T-helper 1 cell treated with Interleukin-12 subunit alpha and Interleukin-12 subunit beta and Interleukin-4 antibody, amounts not matched to agents 30 μg/mL and 1 μg/mL, for 36 hours (primary cell): ENCODE results near the gene RBM4B.

ENCODE experiments used
- H3K27ac Mint-ChIP-seq: one replicate; pipeline ENCODE4 v1.8.0; 2021; ENCODE audit warnings: mild to moderate bottlenecking, mixed read lengths
- H3K27me3 Mint-ChIP-seq: one replicate; pipeline ENCODE4 v1.8.0; 2021; ENCODE audit warnings: low read depth, mixed read lengths
- H3K36me3 Mint-ChIP-seq: one replicate; pipeline ENCODE4 v1.8.0; 2021; ENCODE audit warnings: low read depth, mixed read lengths
- H3K4me1 Mint-ChIP-seq: one replicate; pipeline ENCODE4 v1.8.0; 2021; ENCODE audit warnings: low read depth, mixed read lengths
- H3K4me3 Mint-ChIP-seq: one replicate; pipeline ENCODE4 v1.8.0; 2021; ENCODE audit warnings: mild to moderate bottlenecking, moderate library complexity, mixed read lengths
- H3K9me3 Mint-ChIP-seq: one replicate; pipeline ENCODE4 v1.8.0; 2021; ENCODE audit warnings: mixed read lengths

RBM4B gene

GRCh38 chr11:66629356-66629755 lies 48.3 kb downstream of the RBM4B start:
- no peak overlapping the region for H3K27ac Mint-ChIP-seq
- H3K9me3 Mint-ChIP-seq: no peaks in the 10 kb centered on the region
- H3K4me3 Mint-ChIP-seq: no peak overlapping the region
- peaks cover 9% of the 10 kb centered on the region for H3K4me1 Mint-ChIP-seq
- H3K27me3 Mint-ChIP-seq: no peaks in the 10 kb centered on the region
- H3K36me3 Mint-ChIP-seq: peaks cover 46% of the 10 kb centered on the region

GRCh38 chr11:66628061-66628603 lies 49.6 kb downstream of the RBM4B start:
- Mint-ChIP-seq H3K36me3 (peaks cover 55% of the 10 kb centered on the region), H3K4me3 (no peak overlapping the region), H3K4me1 (peaks cover 18% of the 10 kb centered on the region), H3K9me3 (no peaks in the 10 kb centered on the region), H3K27me3 (no peaks in the 10 kb centered on the region), H3K27ac (no peak overlapping the region)

GRCh38 chr11:66626926-66627325 lies 50.8 kb downstream of the RBM4B start:
- Mint-ChIP-seq H3K4me1 (peaks cover 26% of the 10 kb centered on the region), H3K4me3 (no peak overlapping the region), H3K27ac (no peak overlapping the region), H3K36me3 (peaks cover 58% of the 10 kb centered on the region), H3K27me3 (no peaks in the 10 kb centered on the region), H3K9me3 (no peaks in the 10 kb centered on the region)

GRCh38 chr11:66626382-66626781 lies 51.3 kb downstream of the RBM4B start:
- H3K27ac Mint-ChIP-seq: no peak overlapping the region
- no peaks in the 10 kb centered on the region for H3K9me3 Mint-ChIP-seq
- peaks cover 56% of the 10 kb centered on the region for H3K36me3 Mint-ChIP-seq
- no peaks in the 10 kb centered on the region for H3K27me3 Mint-ChIP-seq
- peaks cover 29% of the 10 kb centered on the region for H3K4me1 Mint-ChIP-seq
- H3K4me3 Mint-ChIP-seq: no peak overlapping the region

- H3K4me3 Mint-ChIP-seq: no peak overlapping the region
- no peaks in the 10 kb centered on the region for H3K27me3 Mint-ChIP-seq
- no peak overlapping the region for H3K27ac Mint-ChIP-seq
- H3K4me1 Mint-ChIP-seq: peaks cover 31% of the 10 kb centered on the region
- H3K9me3 Mint-ChIP-seq: no peaks in the 10 kb centered on the region
- H3K36me3 Mint-ChIP-seq: peaks cover 60% of the 10 kb centered on the region
Measured at GRCh38 chr11:66625752-66626149, 51.9 kb downstream of the RBM4B start.

- Mint-ChIP-seq H3K4me3 (no peak overlapping the region), H3K4me1 (peaks cover 36% of the 10 kb centered on the region), H3K36me3 (peaks cover 58% of the 10 kb centered on the region), H3K27me3 (no peaks in the 10 kb centered on the region), H3K9me3 (no peaks in the 10 kb centered on the region), H3K27ac (no peak overlapping the region)
Measured at GRCh38 chr11:66625041-66625751, 52.5 kb downstream of the RBM4B start.

- H3K27me3 Mint-ChIP-seq: no peaks in the 10 kb centered on the region
- no peak overlapping the region for H3K27ac Mint-ChIP-seq
- H3K36me3 Mint-ChIP-seq: peaks cover 55% of the 10 kb centered on the region
- H3K9me3 Mint-ChIP-seq: no peaks in the 10 kb centered on the region
- no peak overlapping the region for H3K4me3 Mint-ChIP-seq
- H3K4me1 Mint-ChIP-seq: peaks cover 38% of the 10 kb centered on the region
Measured at GRCh38 chr11:66624450-66624849, 53.2 kb downstream of the RBM4B start.

GRCh38 chr11:66619080-66619554 lies 58.6 kb downstream of the RBM4B start:
- peak overlapping the region; percentile 97 for H3K4me3 Mint-ChIP-seq
- H3K4me1 Mint-ChIP-seq: peaks cover 58% of the 10 kb centered on the region
- no peaks in the 10 kb centered on the region for H3K27me3 Mint-ChIP-seq
- peaks cover 46% of the 10 kb centered on the region for H3K36me3 Mint-ChIP-seq
- H3K9me3 Mint-ChIP-seq: no peaks in the 10 kb centered on the region
- peak overlapping the region; percentile 98 for H3K27ac Mint-ChIP-seq

- peak overlapping the region; percentile 97 for H3K4me3 Mint-ChIP-seq
- H3K27me3 Mint-ChIP-seq: no peaks in the 10 kb centered on the region
- peak overlapping the region; percentile 98 for H3K27ac Mint-ChIP-seq
- no peaks in the 10 kb centered on the region for H3K9me3 Mint-ChIP-seq
- peaks cover 40% of the 10 kb centered on the region for H3K4me1 Mint-ChIP-seq
- peaks cover 31% of the 10 kb centered on the region for H3K36me3 Mint-ChIP-seq
Measured at GRCh38 chr11:66617155-66617834, 60.4 kb downstream of the RBM4B start.

- Mint-ChIP-seq H3K36me3 (peaks cover 31% of the 10 kb centered on the region), H3K9me3 (no peaks in the 10 kb centered on the region), H3K4me3 (peak within 1 kb of the TSS; percentile 97), H3K27ac (peak within 1 kb of the TSS; percentile 98), H3K4me1 (peaks cover 38% of the 10 kb centered on the region), H3K27me3 (no peaks in the 10 kb centered on the region)
Measured at GRCh38 chr11:66616379-66617154, 61.1 kb downstream of the RBM4B start, which contains the start of gene RBM14. Gene RBM14, plus strand, starts transcription at chr11:66616630. Its CDS starts 91 bp downstream, at chr11:66616721.
